DND-41 (cell line): ENCODE data around the gene SYCE3.

Source experiments
- EZH2 ChIP-seq: IDR thresholded peaks from 3 replicates; pipeline ENCODE4 v1.6.1; 2012; ENCODE audit warnings: borderline replicate concordance, low read depth, mild to moderate bottlenecking, moderate library complexity, low read length, inconsistent platforms; ENCODE audit not compliant: severe bottlenecking
- TF ChIP-seq, protein P1 (sequence below): IDR thresholded peaks from 2 replicates; pipeline ENCODE4 v1.5.1; 2012; ENCODE audit warnings: borderline replicate concordance, low read length, moderate library complexity, mild to moderate bottlenecking; ENCODE audit not compliant: poor library complexity, severe bottlenecking; ENCODE audit errors: extremely low read depth

DNA sequence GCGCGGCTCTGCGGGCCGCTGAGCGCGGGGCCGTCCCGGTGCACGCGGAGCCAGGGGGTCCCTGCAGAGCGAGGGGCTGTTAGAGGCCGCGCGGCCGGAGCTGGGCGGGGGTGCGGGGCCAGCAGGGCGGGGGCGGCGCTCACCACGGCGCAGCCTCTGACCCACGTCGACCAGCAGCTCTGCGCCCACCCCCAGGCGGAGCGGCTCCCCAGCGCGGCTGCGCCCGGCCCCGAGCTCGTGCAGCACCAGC lies 36.9 kb downstream of the SYCE3 start:
- TF ChIP-seq, protein P1, sequence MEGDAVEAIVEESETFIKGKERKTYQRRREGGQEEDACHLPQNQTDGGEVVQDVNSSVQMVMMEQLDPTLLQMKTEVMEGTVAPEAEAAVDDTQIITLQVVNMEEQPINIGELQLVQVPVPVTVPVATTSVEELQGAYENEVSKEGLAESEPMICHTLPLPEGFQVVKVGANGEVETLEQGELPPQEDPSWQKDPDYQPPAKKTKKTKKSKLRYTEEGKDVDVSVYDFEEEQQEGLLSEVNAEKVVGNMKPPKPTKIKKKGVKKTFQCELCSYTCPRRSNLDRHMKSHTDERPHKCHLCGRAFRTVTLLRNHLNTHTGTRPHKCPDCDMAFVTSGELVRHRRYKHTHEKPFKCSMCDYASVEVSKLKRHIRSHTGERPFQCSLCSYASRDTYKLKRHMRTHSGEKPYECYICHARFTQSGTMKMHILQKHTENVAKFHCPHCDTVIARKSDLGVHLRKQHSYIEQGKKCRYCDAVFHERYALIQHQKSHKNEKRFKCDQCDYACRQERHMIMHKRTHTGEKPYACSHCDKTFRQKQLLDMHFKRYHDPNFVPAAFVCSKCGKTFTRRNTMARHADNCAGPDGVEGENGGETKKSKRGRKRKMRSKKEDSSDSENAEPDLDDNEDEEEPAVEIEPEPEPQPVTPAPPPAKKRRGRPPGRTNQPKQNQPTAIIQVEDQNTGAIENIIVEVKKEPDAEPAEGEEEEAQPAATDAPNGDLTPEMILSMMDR: no peak
- no peak for TF ChIP-seq EZH2
